MM.1S (cell line): Measurements from ENCODE around the gene SLC6A7.

Source experiments
- CTCF ChIP-seq: fragments of 300-600 bp; sonication (generic); IDR thresholded peaks from 2 replicates; pipeline ENCODE4 v1.5.1; 2016; ENCODE audit warnings: antibody characterized with exemption, low read length, mixed read lengths
- EZH2 ChIP-seq: fragments of 300-600 bp; sonication (generic); optimal IDR thresholded peaks from 2 replicates; pipeline ENCODE3; 2017; ENCODE audit warnings: low read depth, mild to moderate bottlenecking, antibody characterized with exemption, low read length, mixed read lengths
- EZH2phosphoT487 ChIP-seq: fragments of 300-600 bp; sonication (generic); IDR thresholded peaks from 2 replicates; pipeline ENCODE4 v1.6.1; 2018; ENCODE audit warnings: antibody characterized with exemption, low read length

GRCh38 chr5:150210644-150211043 is 20.8 kb downstream of the SLC6A7 start:
- TF ChIP-seq CTCF (no peak), EZH2phosphoT487 (no peak), EZH2 (no peak)
